ENCODE measurements around the gene MCRIP1. TPM values are rescaled to one million over a fixed set of nuclear protein-coding genes. Genes with fewer than 3 reads are reported as not detected.

The MCRIP1 gene
- total and polyA plus RNA-seq, 2 of the 8 experiments (the other 6 are each of a cell fraction or from before 2014, with no cell fraction given), result 103 to 151 TPM

- Histone ChIP-seq H4K5ac (ENCODE audit: insufficient read length, low read depth, low read length) (peak overlapping the region; percentile 80), H2BK12ac (ENCODE audit: low read depth, low read length) (peak overlapping the region; percentile 90), H4K91ac (replicated peaks; ENCODE audit: insufficient read length, low read length) (peak overlapping the region; percentile 87), H3K4me1 (replicated peaks in 1 of 4; ENCODE audit: control insufficient read depth in 3 of 4, insufficient read depth in 4 of 4, low read length in 3 of 4) (peaks cover 0 to 5% (median 5%) of the 10 kb centered on the region in 4 experiments; a peak in 5 of 7 replicates), H3K36me3 (ENCODE audit: control insufficient read depth in 2 of 4, insufficient read depth in 4 of 4, low read length in 3 of 4) (peaks cover 6 to 33% (median 14%) of the 10 kb centered on the region in 4 experiments; a peak in 7 of 8 replicates), H3K23me2 (ENCODE audit: low read depth, low read length) (peaks cover 8% of the 10 kb centered on the region), H3K4me2 (ENCODE audit: insufficient read depth in 1 of 2, low read depth in 2 of 2, low read length in 2 of 2) (peak overlapping the region; percentile 83 to 92), H3K27ac (ENCODE audit: low read depth, low read length) (peak overlapping the region; percentile 69; the same call in 1 of the 2 replicates), H3K9me3 (ENCODE audit: insufficient read depth in 2 of 2, low read depth in 1 of 2, low read length in 1 of 2) (no peaks in the 10 kb centered on the region), H3K79me1 (ENCODE audit: low read depth, low read length) (peaks cover 13% of the 10 kb centered on the region), H3K14ac (ENCODE audit: insufficient read length) (no peak overlapping the region), H2AFZ (ENCODE audit: low read length) (no peak overlapping the region), H2AK5ac (ENCODE audit: low read depth, low read length) (peak overlapping the region; percentile 71; the same call in 1 of the 2 replicates), H2BK15ac (ENCODE audit: low read length) (no peak overlapping the region), H3K4ac (replicated peaks; ENCODE audit: insufficient read length, low read depth, low read length) (peak overlapping the region; percentile 97), H2BK5ac (ENCODE audit: low read depth, low read length) (peak overlapping the region; percentile 98), H3K9ac (replicated peaks in 1 of 4; ENCODE audit: extremely low read depth in 1 of 4, low read depth in 3 of 4, low read length in 3 of 4) (peak overlapping the region; percentile 76 to 92 (median 86)), H3K56ac (replicated peaks; ENCODE audit: insufficient read length, low read depth, low read length) (no peak overlapping the region), H4K20me1 (replicated peaks in 1 of 2; ENCODE audit: control insufficient read depth in 1 of 2, insufficient read depth in 2 of 2, low read length in 2 of 2) (peaks cover 10 to 33% of the 10 kb centered on the region in 2 experiments), H3K4me3 (ENCODE audit: extremely low read depth in 1 of 4, insufficient read depth in 2 of 4, low read depth in 3 of 4, low read length in 4 of 4) (peak overlapping the region; percentile 79 to 95 (median 90)), H4K8ac (ENCODE audit: extremely low read depth, insufficient read depth, low read length) (peak overlapping the region; percentile 94; the same call in 1 of the 2 replicates), H2BK120ac (replicated peaks; ENCODE audit: low read depth, low read length) (no peak overlapping the region), H3K79me2 (ENCODE audit: control insufficient read depth in 1 of 2, insufficient read depth in 2 of 2, low read length in 2 of 2) (peaks cover 13 to 56% of the 10 kb centered on the region in 2 experiments), H3K23ac (ENCODE audit: insufficient read length) (no peak overlapping the region), H3K27me3 (replicated peaks in 1 of 4; ENCODE audit: control insufficient read depth in 3 of 4, extremely low read depth in 1 of 4, insufficient read depth in 3 of 4, low read length in 3 of 4) (no peaks in the 10 kb centered on the region), H2BK20ac (ENCODE audit: low read length) (no peak overlapping the region), H3K18ac (ENCODE audit: extremely low read depth, low read length) (peak overlapping the region; percentile 98; the same call in 1 of the 2 replicates)
- DNase-seq (ENCODE audit: low read depth in 1 of 2, low spot score in 2 of 2), result peak; percentile 99 to 100
- peak; percentile 60 for FAIRE-seq
- 2% methylated on average over 62 of the region's 74 CpGs; no CpG with 5 or more reads in 1 of the 2 experiments for WGBS, 2 experiments (ENCODE audit: extremely low coverage in 1 of 2, insufficient coverage in 1 of 2, insufficient read length in 1 of 2, insufficient replicate concordance in 2 of 2, low coverage in 1 of 2, low lambda C conversion rate in 2 of 2, missing lambda C conversion rate in 1 of 2)
- POLR2A ChIA-PET (ENCODE audit: partially characterized antibody), result interaction anchor here (0.6 to 3.6 kb wide), 18 partner anchors 9 to 350 kb away, joined by 3 to 18 read pairs (median 4); partner anchors contain the start of genes ARHGDIA, CCDC137, MCRIP1 and MRPL12
- CTCF ChIA-PET (ENCODE audit: partially characterized antibody), result interaction anchor here (1.0 kb wide), 1 partner anchor 27 kb away, joined by 3 read pairs; no protein-coding TSS in a partner anchor
- peak; percentile 65; the same call in 1 of the 2 replicates for TF ChIP-seq SP4 (IDR thresholded peaks at IDR 0.05; ENCODE audit: low read length)
- TF ChIP-seq KDM5A (IDR thresholded peaks at IDR 0.05; ENCODE audit: low read length), result no peak; the same call in 1 of the 2 replicates
- no peak for TF ChIP-seq BCL11A (IDR thresholded peaks at IDR 0.05; ENCODE audit: low read depth in 2 of 2, low read length in 2 of 2)
- TF ChIP-seq E2F6 (IDR thresholded peaks at IDR 0.05), result peak; percentile 86
- TF ChIP-seq EGR1 (IDR thresholded peaks at IDR 0.05; ENCODE audit: borderline replicate concordance, low read depth, low read length), result no peak
- TF ChIP-seq POLR2A (IDR thresholded peaks at IDR 0.05; ENCODE audit: control extremely low read depth in 1 of 2, low read depth in 2 of 2, low read length in 2 of 2), result peak; percentile 52 to 69; a peak in 2 of 3 replicates
- peak; percentile 65 for TF ChIP-seq KDM4A (IDR thresholded peaks at IDR 0.05; ENCODE audit: low read depth, low read length, severe bottlenecking)
- no peak for TF ChIP-seq CTCF (IDR thresholded peaks at IDR 0.05; ENCODE audit: control extremely low read depth in 1 of 3, insufficient read depth in 1 of 3, low read depth in 1 of 3, low read length in 3 of 3)
These were observed 27.9 kb upstream of the MCRIP1 start for GRCh38 chr17:81860756-81861568.

Data from H1 (cell line).